CD4-positive, alpha-beta T cell treated with Interleukin-12 subunit alpha and Interleukin-12 subunit beta, for 1 hour (primary cell): Measurements from ENCODE around the gene SIRT7.
A peak's percentile ranks its signal among the peaks of the same experiment; 100 is the strongest.

Source experiments
- DNase-seq: peaks from one replicate; pipeline ENCODE4 v3.0.0-alpha.2; 2020

SIRT7 gene

GRCh38 chr17:81917565-81918332 is at the start of gene SIRT7:
TSS of gene SIRT7 (minus strand) at chr17:81918176. CDS start at chr17:81918131, 45 bp downstream.
- DNase-seq: peak; percentile 89

- DNase-seq: no peak
Measured at GRCh38 chr17:81967244-81967532, 49.2 kb upstream of the SIRT7 start.

GRCh38 chr17:81966343-81967243 is 48.6 kb upstream of the SIRT7 start:
- no peak for DNase-seq

GRCh38 chr17:81964081-81964849 is 46.3 kb upstream of the SIRT7 start:
- no peak for DNase-seq

- DNase-seq: no peak
Measured at GRCh38 chr17:81962499-81963441, 44.8 kb upstream of the SIRT7 start.

- DNase-seq: no peak
Measured at GRCh38 chr17:81961521-81962498, 43.8 kb upstream of the SIRT7 start.

- DNase-seq: peak; percentile 22
Measured at GRCh38 chr17:81961087-81961511, 43.1 kb upstream of the SIRT7 start, which contains the start of gene NOTUM. TSS of gene NOTUM (minus strand) at chr17:81961187. CDS start at chr17:81960909, 278 bp downstream.

GRCh38 chr17:81960130-81960958 is 42.4 kb upstream of the SIRT7 start:
- no peak for DNase-seq

GRCh38 chr17:81959362-81960129 is 41.6 kb upstream of the SIRT7 start:
- peak; percentile 89 for DNase-seq

GRCh38 chr17:81958633-81959342 is 40.8 kb upstream of the SIRT7 start:
- DNase-seq: no peak

GRCh38 chr17:81957691-81958432 is 39.9 kb upstream of the SIRT7 start:
- no peak for DNase-seq

GRCh38 chr17:81956607-81957589 is 38.9 kb upstream of the SIRT7 start:
- no peak for DNase-seq

- no peak for DNase-seq
Measured at GRCh38 chr17:81955756-81956544, 38.0 kb upstream of the SIRT7 start.

GRCh38 chr17:81955058-81955681 is 37.2 kb upstream of the SIRT7 start:
- no peak for DNase-seq
